Measurements from ENCODE around the gene DDIAS. TPM values are rescaled to one million over a fixed set of nuclear protein-coding genes. Genes with fewer than 3 reads are reported as not detected.
"Not testable (repeated sequence)": the region's sequence is repeated elsewhere in the genome, so short reads cannot be mapped to it uniquely, and the experiment has no call there.

The DDIAS gene
- total and polyA plus RNA-seq, 3 experiments from 2014 or later, result 1.6 to 27.8 (median 23.8) TPM

DNA sequence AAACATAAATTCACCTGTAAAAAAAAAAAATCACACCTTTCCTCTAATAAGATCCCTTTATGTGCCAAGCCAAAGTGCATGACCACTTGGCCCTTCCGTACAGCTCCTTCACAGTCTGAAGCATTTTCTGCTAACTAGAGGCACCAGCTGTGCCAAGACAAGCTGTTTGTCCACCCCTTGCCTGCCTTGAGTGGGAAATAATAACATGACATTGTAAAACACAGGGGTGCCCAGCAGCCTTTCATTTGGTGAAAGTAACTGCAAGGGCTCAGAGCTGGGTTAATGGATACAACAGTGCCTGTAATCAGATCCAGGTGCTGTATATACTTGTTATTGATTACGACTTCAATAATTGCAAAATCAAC, 59.2 kb downstream of the DDIAS start:
- peak overlapping the region; percentile 55 to 81 (median 78) for H3K4me3 Mint-ChIP-seq
- H3K9me3 Mint-ChIP-seq, result peaks cover 2 to 8% (median 4%) of the 10 kb centered on the region in 5 donors
- Histone ChIP-seq H3K27ac (ENCODE audit: low read depth, low read length) (peak overlapping the region; percentile 70), H3K36me3 (ENCODE audit: insufficient read depth, low read length) (no peaks in the 10 kb centered on the region), H3K4me1 (ENCODE audit: insufficient read depth, low read length) (peaks cover 79% of the 10 kb centered on the region), H3K27me3 (ENCODE audit: insufficient read depth, low read length, poor library complexity, severe bottlenecking) (no peaks in the 10 kb centered on the region), H3K9me3 (ENCODE audit: low read length) (peaks cover 4% of the 10 kb centered on the region), H3K4me3 (ENCODE audit: low read length) (peak overlapping the region; percentile 49)
- peaks cover 68 to 93% (median 91%) of the 10 kb centered on the region in 3 donors for H3K4me1 Mint-ChIP-seq
- H3K27me3 Mint-ChIP-seq, result no peaks in the 10 kb centered on the region
- DNase-seq, result no peak
- H3K27ac Mint-ChIP-seq, result peak overlapping the region; percentile 90 to 98 (median 96)
- CTCF ChIA-PET, result interaction anchor here (1.0 to 2.7 kb wide), 7 partner anchors 29 to 45 kb away, joined by 3 to 10 read pairs (median 5); no protein-coding TSS in a partner anchor
- POLR2A ChIA-PET, result interaction anchor here (0.7 to 2.2 kb wide), 8 partner anchors 11 to 196 kb away, joined by 3 to 17 read pairs (median 4); partner anchors contain the start of genes DDIAS, PCF11 and PRCP
- peaks cover 0 to 4% (median 3%) of the 10 kb centered on the region in 3 donors for H3K36me3 Mint-ChIP-seq

DNA sequence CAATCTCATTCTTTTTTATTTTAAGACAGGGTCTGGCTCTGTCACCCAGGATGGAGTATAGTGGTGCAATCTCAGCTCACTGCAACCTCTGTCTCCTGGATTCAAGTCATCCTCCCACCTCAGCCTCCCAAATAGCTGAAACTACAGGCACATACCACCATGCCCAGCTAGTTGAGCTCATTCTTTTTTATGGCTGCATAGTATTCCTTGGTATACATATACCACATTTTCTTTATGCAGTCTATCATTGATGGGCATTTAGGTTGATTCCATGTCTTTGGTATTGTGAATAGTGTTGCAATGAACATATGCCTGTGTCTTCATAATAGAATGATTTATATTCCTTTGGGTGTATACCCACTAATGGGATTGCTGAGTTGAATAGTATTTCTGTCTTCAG, 60.5 kb downstream of the DDIAS start:
- Mint-ChIP-seq H3K4me1 (peaks cover 55 to 84% (median 79%) of the 10 kb centered on the region in 3 donors), H3K27ac (peak overlapping the region in 7 of 8 donors; percentile 26 to 98 (median 61)), H3K4me3 (peak overlapping the region in 1 of 7 donors; percentile 59)
- H3K4me1 ChIP-seq (ENCODE audit: insufficient read depth, low read length), result peaks cover 68% of the 10 kb centered on the region
- DNase-seq; H3K27me3 ChIP-seq (ENCODE audit: insufficient read depth, low read length, poor library complexity, severe bottlenecking); H3K9me3 ChIP-seq (ENCODE audit: low read length); H3K36me3 ChIP-seq (ENCODE audit: insufficient read depth, low read length); H3K27me3 Mint-ChIP-seq; H3K9me3 Mint-ChIP-seq; H3K27ac ChIP-seq (ENCODE audit: low read depth, low read length); H3K36me3 Mint-ChIP-seq; H3K4me3 ChIP-seq (ENCODE audit: low read length): not testable (repeated sequence)
- POLR2A ChIA-PET, result interaction anchor here (1.1 kb wide), 1 partner anchor 9 kb away, joined by 3 read pairs; no protein-coding TSS in a partner anchor
- CTCF ChIA-PET, result interaction anchor here (1.2 to 1.8 kb wide), 2 partner anchors 9 to 62 kb away, joined by 3 to 5 read pairs; partner anchors contain the start of gene PRCP

DNA sequence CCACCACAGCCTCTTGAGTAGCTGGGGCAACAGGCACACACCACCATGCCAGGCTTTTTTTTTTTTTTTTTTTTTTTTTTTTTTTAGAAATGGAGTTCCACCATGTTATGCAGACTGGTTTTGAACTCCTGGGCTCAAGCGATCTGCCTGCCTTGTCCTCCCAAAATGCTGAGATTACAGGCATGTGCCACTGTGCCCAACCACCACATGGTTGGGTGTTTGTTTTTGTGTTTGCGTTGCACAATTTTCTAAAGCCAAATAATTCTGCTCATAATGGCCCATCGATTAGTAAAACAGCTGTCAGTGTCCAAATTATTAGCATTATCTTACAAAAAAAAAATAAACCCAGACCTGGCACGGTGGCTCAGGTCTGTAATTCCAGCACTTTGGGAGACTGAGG, 65.8 kb downstream of the DDIAS start:
- CTCF ChIA-PET, result interaction anchor here (1.3 kb wide), 1 partner anchor 11 kb away, joined by 4 read pairs; no protein-coding TSS in a partner anchor
- H3K9me3 ChIP-seq (ENCODE audit: low read length), result no peaks in the 10 kb centered on the region

DNA sequence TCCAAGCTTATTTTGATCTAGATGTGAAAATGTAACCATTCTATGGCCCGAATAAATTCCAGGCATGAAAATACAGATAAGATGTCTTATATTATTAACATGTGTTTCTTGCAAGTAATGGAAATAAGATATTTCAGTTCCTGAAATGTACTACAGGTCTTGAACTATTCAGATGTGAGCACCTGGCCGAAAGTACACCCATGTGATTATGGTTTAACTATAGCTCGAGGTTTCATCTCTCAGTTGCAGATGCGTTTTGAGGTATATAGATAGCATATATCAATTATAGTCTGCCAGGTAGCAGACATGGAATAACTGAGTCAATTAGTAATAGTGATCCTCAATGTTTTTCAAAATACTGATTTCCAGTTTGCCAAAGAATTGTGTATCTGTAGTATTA, 68.3 kb downstream of the DDIAS start:
- no peak overlapping the region for H3K4me3 ChIP-seq (ENCODE audit: low read length)
- Mint-ChIP-seq H3K4me3 (peak overlapping the region in 2 of 7 donors; percentile 18 to 41), H3K27me3 (no peaks in the 10 kb centered on the region), H3K36me3 (no peaks in the 10 kb centered on the region), H3K27ac (peak overlapping the region in 1 of 8 donors; percentile 52), H3K9me3 (no peaks in the 10 kb centered on the region), H3K4me1 (peaks cover 22 to 44% (median 32%) of the 10 kb centered on the region in 3 donors)
- peaks cover 21% of the 10 kb centered on the region for H3K4me1 ChIP-seq (ENCODE audit: insufficient read depth, low read length)
- H3K36me3 ChIP-seq (ENCODE audit: insufficient read depth, low read length), result no peaks in the 10 kb centered on the region
- ChIA-PET POLR2A (no interaction called here), CTCF (interaction anchor here (2.8 kb wide), 1 partner anchor 14 kb away, joined by 10 read pairs; no protein-coding TSS in a partner anchor)
- no peak for DNase-seq
- H3K27ac ChIP-seq (ENCODE audit: low read depth, low read length), result no peak overlapping the region
- H3K27me3 ChIP-seq (ENCODE audit: insufficient read depth, low read length, poor library complexity, severe bottlenecking), result no peaks in the 10 kb centered on the region
- no peaks in the 10 kb centered on the region for H3K9me3 ChIP-seq (ENCODE audit: low read length)

More for the DNA sequence above, 65.8 kb downstream of the DDIAS start:
- no peaks in the 10 kb centered on the region for H3K27me3 Mint-ChIP-seq
- no peaks in the 10 kb centered on the region for H3K36me3 Mint-ChIP-seq
- no peaks in the 10 kb centered on the region for H3K36me3 ChIP-seq (ENCODE audit: insufficient read depth, low read length)
- no peak overlapping the region for H3K27ac Mint-ChIP-seq
- H3K4me1 Mint-ChIP-seq, result peaks cover 31 to 59% (median 46%) of the 10 kb centered on the region in 3 donors
- POLR2A ChIA-PET, result no interaction called here
- no peaks in the 10 kb centered on the region for H3K9me3 Mint-ChIP-seq
- no peak overlapping the region for H3K4me3 ChIP-seq (ENCODE audit: low read length)
- peaks cover 38% of the 10 kb centered on the region for H3K4me1 ChIP-seq (ENCODE audit: insufficient read depth, low read length)
- no peak for DNase-seq
- H3K27ac ChIP-seq (ENCODE audit: low read depth, low read length), result no peak overlapping the region
- no peaks in the 10 kb centered on the region for H3K27me3 ChIP-seq (ENCODE audit: insufficient read depth, low read length, poor library complexity, severe bottlenecking)
- H3K4me3 Mint-ChIP-seq, result no peak overlapping the region

DNA sequence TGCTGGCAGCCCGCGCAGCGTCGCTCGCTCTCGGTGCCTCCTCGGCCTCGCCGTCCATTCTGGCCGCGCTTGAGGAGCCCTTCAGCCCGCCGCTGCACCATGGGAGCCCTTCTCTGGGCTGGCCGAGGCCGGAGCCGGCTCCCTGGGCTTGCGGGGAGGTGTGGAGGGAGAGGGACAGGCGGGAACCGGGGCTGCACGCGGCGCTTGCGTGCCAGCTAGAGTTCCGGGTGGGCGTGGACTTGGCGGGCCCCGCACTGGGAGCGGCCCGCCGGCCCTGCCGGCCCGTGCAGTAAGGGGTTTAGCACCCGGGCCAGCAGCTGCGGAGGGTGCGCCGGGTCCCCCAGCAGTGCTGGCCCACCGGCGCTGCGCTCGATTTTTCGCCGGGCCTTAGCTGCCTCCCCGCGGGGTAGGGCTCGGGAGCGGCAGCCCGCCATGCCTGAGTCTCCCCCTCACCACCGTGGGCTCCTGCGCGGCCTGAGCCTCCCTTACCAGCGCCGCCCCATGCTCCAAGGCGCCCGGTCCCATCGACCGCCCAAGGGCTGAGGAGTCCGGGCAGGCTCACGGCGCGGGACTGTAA, 69.1 kb downstream of the DDIAS start:
- peak overlapping the region in 3 of 7 donors; percentile 41 to 92 (median 82) for H3K4me3 Mint-ChIP-seq

DNA sequence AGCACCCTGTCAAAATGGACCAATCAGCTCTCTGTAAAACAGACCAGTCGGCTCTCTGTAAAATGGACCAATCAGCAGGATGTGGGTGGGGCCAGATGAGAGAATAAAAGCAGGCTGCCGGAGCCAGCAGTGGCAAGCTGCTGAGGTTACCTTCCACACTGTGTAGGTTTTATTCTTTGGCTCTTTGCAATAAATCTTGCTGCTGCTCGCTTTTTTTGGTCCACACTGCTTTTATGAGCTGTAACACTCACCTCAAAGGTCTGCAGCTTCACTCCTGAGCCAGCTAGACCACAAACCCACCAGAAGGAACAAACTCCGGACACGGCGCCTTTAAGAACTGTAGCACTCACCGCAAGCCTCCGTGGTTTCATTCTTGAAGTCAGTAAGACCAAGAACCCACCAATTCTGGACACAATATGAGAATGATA, 70.0 kb downstream of the DDIAS start:
- H3K9me3 Mint-ChIP-seq; H3K9me3 ChIP-seq (ENCODE audit: low read length); H3K27me3 Mint-ChIP-seq; H3K36me3 ChIP-seq (ENCODE audit: insufficient read depth, low read length); H3K27ac ChIP-seq (ENCODE audit: low read depth, low read length); H3K36me3 Mint-ChIP-seq; H3K27me3 ChIP-seq (ENCODE audit: insufficient read depth, low read length, poor library complexity, severe bottlenecking): not testable (repeated sequence)
- H3K27ac Mint-ChIP-seq, result peak overlapping the region; percentile 55 to 96 (median 79)
- POLR2A ChIA-PET, result interaction anchor here (0.6 to 1.9 kb wide), 6 partner anchors 10 to 71 kb away, joined by 3 to 7 read pairs (median 6); partner anchors contain the start of genes DDIAS and PRCP
- peaks cover 15% of the 10 kb centered on the region for H3K4me1 ChIP-seq (ENCODE audit: insufficient read depth, low read length)
- DNase-seq, result peak in 4 of 5 donors; percentile 27 to 66 (median 44)
- CTCF ChIA-PET, result interaction anchor here (1.0 to 2.8 kb wide), 2 partner anchors 10 to 16 kb away, joined by 3 to 10 read pairs; no protein-coding TSS in a partner anchor
- peak overlapping the region; percentile 82 to 97 (median 90) for H3K4me3 Mint-ChIP-seq
- H3K4me3 ChIP-seq (ENCODE audit: low read length), result peak overlapping the region; percentile 62
- peaks cover 14 to 33% (median 21%) of the 10 kb centered on the region in 3 donors for H3K4me1 Mint-ChIP-seq

More for the DNA sequence above, 69.1 kb downstream of the DDIAS start:
- not testable (repeated sequence) for H3K36me3 Mint-ChIP-seq; H3K36me3 ChIP-seq (ENCODE audit: insufficient read depth, low read length); H3K9me3 Mint-ChIP-seq; H3K27me3 Mint-ChIP-seq; H3K9me3 ChIP-seq (ENCODE audit: low read length); H3K27ac Mint-ChIP-seq; H3K27ac ChIP-seq (ENCODE audit: low read depth, low read length); H3K4me3 ChIP-seq (ENCODE audit: low read length); DNase-seq; H3K27me3 ChIP-seq (ENCODE audit: insufficient read depth, low read length, poor library complexity, severe bottlenecking)
- CTCF ChIA-PET, result interaction anchor here (1.0 to 2.8 kb wide), 2 partner anchors 9 to 15 kb away, joined by 3 to 10 read pairs; no protein-coding TSS in a partner anchor
- H3K4me1 Mint-ChIP-seq, result peaks cover 15 to 36% (median 24%) of the 10 kb centered on the region in 3 donors
- POLR2A ChIA-PET, result interaction anchor here (0.8 to 1.9 kb wide), 4 partner anchors 11 to 70 kb away, joined by 3 to 7 read pairs (median 6); partner anchors contain the start of genes DDIAS and PRCP
- peaks cover 15% of the 10 kb centered on the region for H3K4me1 ChIP-seq (ENCODE audit: insufficient read depth, low read length)

DNA sequence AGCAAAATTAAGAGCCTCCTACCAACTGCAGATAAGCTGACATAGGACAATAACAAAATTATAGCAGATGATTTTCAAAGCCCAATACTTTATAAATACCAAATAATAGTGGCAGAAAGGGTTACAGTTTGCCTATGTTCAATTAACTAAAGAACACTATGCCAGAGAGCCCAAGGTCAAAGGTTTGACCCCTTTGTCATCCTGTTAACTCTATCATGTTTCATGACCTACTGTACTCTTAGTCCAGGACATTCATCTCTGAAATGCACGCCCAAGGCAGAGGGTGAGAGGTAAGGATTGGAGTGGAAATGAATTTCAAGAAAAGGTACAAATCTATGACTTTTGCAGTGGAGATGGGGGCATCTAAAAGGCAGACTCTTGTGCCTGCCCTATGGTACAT, 70.6 kb downstream of the DDIAS start:
- Histone ChIP-seq H3K27ac (ENCODE audit: low read depth, low read length) (no peak overlapping the region), H3K9me3 (ENCODE audit: low read length) (no peaks in the 10 kb centered on the region), H3K27me3 (ENCODE audit: insufficient read depth, low read length, poor library complexity, severe bottlenecking) (no peaks in the 10 kb centered on the region), H3K36me3 (ENCODE audit: insufficient read depth, low read length) (no peaks in the 10 kb centered on the region), H3K4me3 (ENCODE audit: low read length) (peak overlapping the region; percentile 62), H3K4me1 (ENCODE audit: insufficient read depth, low read length) (peaks cover 15% of the 10 kb centered on the region)
- Mint-ChIP-seq H3K36me3 (no peaks in the 10 kb centered on the region), H3K27ac (peak overlapping the region in 4 of 8 donors; percentile 83 to 96 (median 90)), H3K27me3 (no peaks in the 10 kb centered on the region), H3K9me3 (no peaks in the 10 kb centered on the region), H3K4me3 (peak overlapping the region; percentile 82 to 97 (median 90)), H3K4me1 (peaks cover 14 to 33% (median 19%) of the 10 kb centered on the region in 3 donors)
- no peak for DNase-seq
- CTCF ChIA-PET, result interaction anchor here (2.8 kb wide), 1 partner anchor 16 kb away, joined by 10 read pairs; no protein-coding TSS in a partner anchor
- POLR2A ChIA-PET, result interaction anchor here (0.6 to 1.9 kb wide), 5 partner anchors 11 to 71 kb away, joined by 3 to 7 read pairs (median 7); partner anchors contain the start of genes DDIAS and PRCP

DNA sequence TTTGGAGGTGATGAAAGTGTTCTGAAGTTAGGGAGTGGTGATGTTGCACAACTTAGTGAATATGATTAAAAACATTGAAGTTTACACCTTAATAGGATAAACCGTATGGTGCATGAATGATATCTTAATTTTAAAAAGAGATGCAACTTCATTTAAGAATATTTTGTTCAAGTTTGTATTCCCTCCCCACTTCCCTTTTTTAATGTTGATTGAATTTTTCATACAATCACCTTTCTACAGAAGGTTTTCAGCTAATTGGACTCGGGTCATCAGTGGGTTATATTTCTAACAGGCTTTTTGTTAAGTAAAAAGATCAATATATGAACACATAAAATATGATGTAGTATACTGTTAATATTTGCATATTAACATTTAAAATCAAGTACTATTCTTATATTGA, 72.6 kb downstream of the DDIAS start:
- Histone ChIP-seq H3K4me1 (ENCODE audit: insufficient read depth, low read length) (peaks cover 11% of the 10 kb centered on the region), H3K27me3 (ENCODE audit: insufficient read depth, low read length, poor library complexity, severe bottlenecking) (no peaks in the 10 kb centered on the region), H3K27ac (ENCODE audit: low read depth, low read length) (no peak overlapping the region), H3K36me3 (ENCODE audit: insufficient read depth, low read length) (no peaks in the 10 kb centered on the region), H3K4me3 (ENCODE audit: low read length) (no peak overlapping the region), H3K9me3 (ENCODE audit: low read length) (no peaks in the 10 kb centered on the region)
- no peak for DNase-seq
- H3K4me1 Mint-ChIP-seq, result peaks cover 24 to 38% (median 37%) of the 10 kb centered on the region in 3 donors
- no peaks in the 10 kb centered on the region for H3K36me3 Mint-ChIP-seq
- CTCF ChIA-PET, result interaction anchor here (1.4 kb wide), 1 partner anchor 72 kb away, joined by 3 read pairs; the partner anchor contains the start of gene DDIAS
- POLR2A ChIA-PET, result no interaction called here
- peak overlapping the region in 1 of 8 donors; percentile 2 for H3K27ac Mint-ChIP-seq
- no peaks in the 10 kb centered on the region for H3K9me3 Mint-ChIP-seq
- H3K27me3 Mint-ChIP-seq, result no peaks in the 10 kb centered on the region
- no peak overlapping the region for H3K4me3 Mint-ChIP-seq
